ENCODE data around the gene AP5M1.

- no peak for TF ChIP-seq RCOR1 (IDR thresholded peaks at IDR 0.05; ENCODE audit: insufficient replicate concordance, low read length)
- no peak for TF ChIP-seq CTCF (conservative IDR thresholded peaks at IDR 0.05; ENCODE audit: low read depth, low read length)
- no peak for TF ChIP-seq CEBPB (IDR thresholded peaks at IDR 0.05; ENCODE audit: low read depth, low read length)
- TF ChIP-seq ELK1 (IDR thresholded peaks at IDR 0.05; ENCODE audit: borderline replicate concordance, low read depth, low read length) = no peak
- TF ChIP-seq POLR2A (IDR thresholded peaks at IDR 0.05; ENCODE audit: low read depth, low read length) = no peak
- no peak for TF ChIP-seq MXI1 (IDR thresholded peaks at IDR 0.05; ENCODE audit: borderline replicate concordance, low read depth, low read length)
These were observed 21.7 kb upstream of the AP5M1 start for GRCh38 chr14:57246933-57247657.
